Mesothelial cell of epicardium (in vitro differentiated cells): ENCODE results near the gene EIF4H. TPM values are rescaled to one million over a fixed set of nuclear protein-coding genes. Genes with fewer than 3 reads are reported as not detected.
"Not testable (repeated sequence)": the region's sequence is repeated elsewhere in the genome, so short reads cannot be mapped to it uniquely, and the experiment has no call there.

Experiments used
- DNase-seq, 2 experiments: peaks; one replicate each; pipeline ENCODE4 v3.0.0; 2021; ENCODE audit warnings: low spot score in 2 of 2; ENCODE audit not compliant: unreplicated experiment in 2 of 2
- H3K27ac Mint-ChIP-seq: 2 replicates; pipeline ENCODE4 v1.8.0; 2021; ENCODE audit warnings: mixed read lengths
- H3K27me3 Mint-ChIP-seq: 2 replicates; pipeline ENCODE4 v1.8.0; 2021; ENCODE audit warnings: low read depth, mixed read lengths
- H3K36me3 Mint-ChIP-seq: 2 replicates; pipeline ENCODE4 v1.8.0; 2021; ENCODE audit warnings: mixed read lengths
- H3K4me1 Mint-ChIP-seq: 2 replicates; pipeline ENCODE4 v1.8.0; 2021; ENCODE audit warnings: mixed read lengths
- H3K4me3 Mint-ChIP-seq: 2 replicates; pipeline ENCODE4 v1.8.0; 2021; ENCODE audit warnings: mild to moderate bottlenecking, moderate library complexity, mixed read lengths
- H3K9me3 Mint-ChIP-seq: 2 replicates; pipeline ENCODE4 v1.8.0; 2021; ENCODE audit warnings: mixed read lengths
- CTCF ChIP-seq: fragments of 200-600 bp; sonication (generic); IDR thresholded peaks from one replicate; pipeline ENCODE4 v1.5.0; 2021; ENCODE audit warnings: antibody characterized with exemption; ENCODE audit not compliant: unreplicated experiment
- total RNA-seq: library from RNA; stranded (reverse); gene quantifications from 3 replicates; pipeline ENCODE4 v1.2.1, GENCODE V29; 2021

EIF4H gene
- total RNA-seq, 1 donor from 2014 or later, result 270 TPM

DNA sequence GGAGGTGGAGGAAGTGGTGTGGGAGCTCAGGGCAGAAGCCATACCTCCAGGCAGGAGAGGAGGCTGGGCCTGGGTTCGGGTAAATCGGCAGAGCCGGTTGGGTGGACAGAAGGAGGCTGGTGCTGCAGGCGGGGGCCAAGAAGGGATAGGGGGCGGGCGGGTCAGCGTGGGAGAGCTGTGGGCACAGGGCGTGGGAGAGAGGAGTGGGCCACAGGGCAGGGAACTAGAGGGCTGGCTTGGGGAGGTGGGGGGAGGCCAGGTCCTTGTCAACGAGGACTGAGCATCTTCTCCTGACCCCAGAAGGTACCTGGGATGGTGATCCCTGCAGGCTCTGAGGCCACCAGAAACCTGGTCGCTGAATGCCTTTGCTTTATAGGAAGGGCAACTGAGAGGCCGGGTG is 47.6 kb downstream of the EIF4H start:
- Mint-ChIP-seq H3K27ac (no peak overlapping the region), H3K9me3 (no peaks in the 10 kb centered on the region), H3K36me3 (peaks cover 7% of the 10 kb centered on the region), H3K4me3 (no peak overlapping the region), H3K4me1 (no peaks in the 10 kb centered on the region), H3K27me3 (no peaks in the 10 kb centered on the region)
- no peak for DNase-seq
- no peak for TF ChIP-seq CTCF

- Mint-ChIP-seq H3K4me1 (no peaks in the 10 kb centered on the region), H3K9me3 (no peaks in the 10 kb centered on the region), H3K4me3 (no peak overlapping the region), H3K27ac (no peak overlapping the region), H3K36me3 (peaks cover 11% of the 10 kb centered on the region), H3K27me3 (no peaks in the 10 kb centered on the region)
- DNase-seq, result no peak
- no peak for TF ChIP-seq CTCF
Measured at GRCh38 chr7:74222851-74223710, 48.9 kb downstream of the EIF4H start.

DNA sequence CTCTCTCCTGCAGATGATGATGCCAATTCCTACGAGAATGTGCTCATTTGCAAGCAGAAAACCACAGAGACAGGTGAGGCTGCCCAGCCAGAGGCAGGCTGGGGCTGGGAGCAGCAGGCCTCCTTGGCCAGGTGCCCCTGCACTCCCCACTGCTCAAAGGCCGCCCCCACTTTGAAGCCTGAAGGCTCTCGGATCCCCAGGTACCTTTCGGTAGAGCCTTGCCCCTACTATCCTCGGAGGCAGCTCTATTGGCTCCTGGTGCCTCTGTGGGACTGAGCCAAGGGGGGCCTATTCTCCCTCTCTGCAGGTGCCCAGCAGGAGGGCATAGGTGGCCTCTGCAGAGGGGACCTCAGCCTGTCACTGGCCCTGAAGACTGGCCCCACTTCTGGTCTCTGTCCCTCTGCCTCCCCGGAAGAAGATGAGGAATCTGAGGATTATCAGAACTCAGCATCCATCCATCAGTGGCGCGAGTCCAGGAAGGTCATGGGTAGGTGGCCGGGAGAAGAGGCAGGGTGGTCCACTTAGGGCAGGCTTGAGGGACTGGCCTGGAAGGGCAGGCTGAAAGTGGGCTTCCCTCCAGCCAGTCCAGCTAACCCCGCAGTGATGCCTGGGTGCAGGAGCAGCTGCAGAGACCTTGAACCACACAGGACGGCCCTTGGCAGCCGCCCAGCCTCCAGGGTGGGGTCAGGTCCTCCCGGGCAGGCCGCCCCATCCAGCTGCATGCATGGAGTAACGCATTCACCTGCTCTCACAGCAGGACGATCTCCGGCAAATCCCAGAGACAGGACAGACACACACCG is 49.8 kb downstream of the EIF4H start:
- no peak overlapping the region for H3K27ac Mint-ChIP-seq
- peaks cover 12% of the 10 kb centered on the region for H3K36me3 Mint-ChIP-seq

GRCh38 chr7:74224511-74224832 is 50.3 kb downstream of the EIF4H start:
- no peak for DNase-seq
- H3K27me3 Mint-ChIP-seq, result no peaks in the 10 kb centered on the region
- H3K4me1 Mint-ChIP-seq, result no peaks in the 10 kb centered on the region
- H3K36me3 Mint-ChIP-seq, result peaks cover 18% of the 10 kb centered on the region
- no peak overlapping the region for H3K27ac Mint-ChIP-seq
- H3K4me3 Mint-ChIP-seq, result no peak overlapping the region
- no peaks in the 10 kb centered on the region for H3K9me3 Mint-ChIP-seq
- TF ChIP-seq CTCF, result no peak

More for the DNA sequence above, 49.8 kb downstream of the EIF4H start:
- H3K9me3 Mint-ChIP-seq, result no peaks in the 10 kb centered on the region
- no peak overlapping the region for H3K4me3 Mint-ChIP-seq
- TF ChIP-seq CTCF, result no peak
- DNase-seq, result no peak
- no peaks in the 10 kb centered on the region for H3K4me1 Mint-ChIP-seq
- H3K27me3 Mint-ChIP-seq, result no peaks in the 10 kb centered on the region

DNA sequence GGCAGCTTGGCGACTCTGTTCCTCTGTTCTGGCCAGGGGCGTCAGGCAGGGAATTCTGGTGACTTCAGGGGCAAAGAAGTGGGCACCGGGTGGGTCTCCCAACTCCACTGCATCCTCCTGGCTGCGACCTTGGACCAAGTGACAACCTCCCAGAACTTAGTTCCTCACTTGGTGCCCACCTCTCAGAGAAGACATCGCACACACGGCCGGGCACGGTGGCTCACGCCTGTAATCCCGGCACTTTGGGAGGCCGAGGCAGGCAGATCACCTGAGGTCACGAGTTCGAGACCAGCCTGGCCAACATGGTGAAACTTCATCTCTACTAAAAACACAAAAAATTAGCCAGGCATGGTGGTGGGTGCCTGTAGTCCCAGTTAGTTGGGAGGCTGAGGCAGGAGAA is 50.8 kb downstream of the EIF4H start:
- H3K4me3 Mint-ChIP-seq, result not testable (repeated sequence)

DNA sequence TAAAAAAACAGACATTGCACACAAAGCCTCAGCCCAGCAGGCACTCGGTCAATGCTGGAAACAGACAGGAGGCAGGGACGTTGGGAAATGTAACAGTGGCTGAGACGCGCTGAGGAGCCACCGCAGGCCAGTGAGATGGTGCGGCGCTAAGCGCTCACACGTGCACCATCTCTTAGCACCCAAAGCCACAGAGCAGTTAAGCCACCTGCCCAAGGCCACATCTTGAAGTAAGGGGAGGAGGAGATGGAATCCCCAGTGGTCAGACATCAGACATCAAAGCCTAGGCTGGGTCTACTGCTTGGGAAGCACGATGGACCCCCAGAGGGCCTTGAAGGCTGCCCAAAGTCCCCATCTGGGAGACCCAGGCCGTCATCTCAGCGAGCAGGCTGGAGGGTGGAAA is 51.2 kb downstream of the EIF4H start:
- Mint-ChIP-seq H3K27me3 (no peaks in the 10 kb centered on the region), H3K27ac (no peak overlapping the region), H3K9me3 (no peaks in the 10 kb centered on the region), H3K4me1 (no peaks in the 10 kb centered on the region), H3K4me3 (no peak overlapping the region), H3K36me3 (peaks cover 19% of the 10 kb centered on the region)
- no peak for DNase-seq
- no peak for TF ChIP-seq CTCF

More for the DNA sequence above, 50.8 kb downstream of the EIF4H start:
- H3K27ac Mint-ChIP-seq, H3K27me3 Mint-ChIP-seq, DNase-seq, H3K9me3 Mint-ChIP-seq, H3K4me1 Mint-ChIP-seq: not testable (repeated sequence)
- peaks cover 19% of the 10 kb centered on the region for H3K36me3 Mint-ChIP-seq
